Rectal smooth muscle tissue (tissue), 1 donor: ENCODE data around the gene LONRF2.
"Not testable (repeated sequence)": the region's sequence is repeated elsewhere in the genome, so short reads cannot be mapped to it uniquely, and the experiment has no call there.

Experiments
- H3K27ac ChIP-seq: one replicate; pipeline ENCODE4 v1.7.0; 2013; ENCODE audit warnings: low read depth, low read length, inconsistent platforms
- H3K27me3 ChIP-seq: one replicate; pipeline ENCODE4 v1.7.0; 2013; ENCODE audit warnings: low read length; ENCODE audit not compliant: control insufficient read depth, insufficient read depth
- H3K36me3 ChIP-seq: one replicate; pipeline ENCODE4 v1.7.0; 2013; ENCODE audit warnings: low read length; ENCODE audit not compliant: control insufficient read depth, insufficient read depth
- H3K4me1 ChIP-seq: one replicate; pipeline ENCODE4 v1.7.0; 2013; ENCODE audit warnings: low read length; ENCODE audit not compliant: control insufficient read depth, insufficient read depth
- H3K4me3 ChIP-seq: one replicate; pipeline ENCODE4 v1.7.0; 2013; ENCODE audit warnings: low read length
- H3K9ac ChIP-seq: one replicate; pipeline ENCODE4 v1.7.0; 2013; ENCODE audit warnings: low read length

Gene LONRF2

DNA sequence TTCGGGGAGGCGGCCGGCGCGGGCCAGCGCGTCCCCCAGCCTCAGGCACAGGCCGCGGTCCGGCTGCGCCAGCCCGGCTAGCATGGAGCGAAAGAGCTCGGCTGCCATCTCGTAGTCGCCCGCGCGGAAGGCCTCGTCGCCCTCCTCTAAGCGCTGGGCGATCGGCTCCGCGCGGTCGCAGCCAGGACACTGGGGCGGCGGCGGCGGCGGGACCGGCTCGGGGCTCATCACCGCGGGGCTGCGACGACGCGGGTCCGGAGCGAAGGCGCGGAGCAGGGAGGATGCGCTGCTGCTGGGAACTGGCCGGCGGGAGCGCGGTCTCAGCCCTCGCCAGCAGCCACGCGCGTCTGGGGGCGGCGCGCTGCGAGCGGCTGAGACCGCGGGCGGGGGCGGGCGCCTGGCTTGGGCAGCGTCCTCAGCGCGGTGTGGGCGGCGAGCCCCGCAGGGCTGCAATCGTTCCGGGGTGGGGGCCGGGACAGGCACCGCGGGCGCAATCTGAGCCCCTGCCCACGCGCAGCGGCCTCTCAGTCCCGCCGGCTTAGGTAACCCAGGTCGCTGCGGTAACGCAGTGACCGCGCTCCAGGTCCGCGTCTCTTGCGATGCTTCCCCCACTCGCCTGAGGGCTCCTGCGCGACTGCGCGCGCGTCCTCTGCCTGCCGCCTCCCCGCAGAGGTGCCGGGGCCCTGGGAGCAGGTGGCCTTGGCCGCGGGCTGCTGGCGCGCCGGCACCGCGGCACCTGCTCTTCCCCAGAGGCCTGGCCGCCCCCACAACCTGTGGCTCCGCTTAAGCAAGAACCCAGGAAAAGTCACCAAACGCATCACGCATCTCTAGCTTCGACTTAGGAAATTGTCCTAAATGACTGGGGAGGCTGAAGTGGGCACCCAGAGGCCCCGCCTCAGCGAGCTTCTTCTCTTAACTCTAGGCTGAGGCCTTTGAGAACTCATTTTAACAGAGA lies at the start of gene LONRF2:
Gene LONRF2 (minus strand): TSS at position 636 of the 955 bp plus-strand sequence. CDS start 408 bp downstream, at position 228.
- Histone ChIP-seq H3K9ac (no peak within 1 kb of the TSS), H3K4me3 (peak within 1 kb of the TSS; percentile 71), H3K27ac (peak within 1 kb of the TSS; percentile 81), H3K36me3 (no peaks in the 10 kb centered on the region), H3K4me1 (peaks cover 4% of the 10 kb centered on the region), H3K27me3 (peaks cover 5% of the 10 kb centered on the region)

DNA sequence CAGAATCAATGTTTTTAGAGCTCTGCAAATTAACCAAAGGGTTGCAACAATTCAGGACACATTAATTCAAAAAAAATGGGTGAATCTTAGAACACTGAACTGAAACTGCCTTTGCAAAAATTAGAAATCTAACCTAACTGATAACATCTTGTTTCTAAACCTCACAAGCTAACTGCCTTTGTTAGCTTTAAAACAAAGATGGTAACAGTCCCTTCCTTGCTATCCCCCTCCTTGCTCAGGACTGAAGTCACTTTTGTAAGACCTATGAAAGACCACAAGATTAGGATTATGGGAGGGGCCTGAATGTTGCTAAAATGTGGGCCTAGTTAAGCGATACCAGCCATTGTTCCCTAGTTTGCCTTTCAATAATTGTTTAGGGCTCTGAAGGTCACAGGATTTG lies 44.9 kb upstream of the LONRF2 start:
- no peaks in the 10 kb centered on the region for H3K27me3 ChIP-seq
- H3K4me1 ChIP-seq: peaks cover 2% of the 10 kb centered on the region
- no peak overlapping the region for H3K9ac ChIP-seq
- H3K4me3 ChIP-seq: no peak overlapping the region
- H3K27ac ChIP-seq: no peak overlapping the region
- no peaks in the 10 kb centered on the region for H3K36me3 ChIP-seq

DNA sequence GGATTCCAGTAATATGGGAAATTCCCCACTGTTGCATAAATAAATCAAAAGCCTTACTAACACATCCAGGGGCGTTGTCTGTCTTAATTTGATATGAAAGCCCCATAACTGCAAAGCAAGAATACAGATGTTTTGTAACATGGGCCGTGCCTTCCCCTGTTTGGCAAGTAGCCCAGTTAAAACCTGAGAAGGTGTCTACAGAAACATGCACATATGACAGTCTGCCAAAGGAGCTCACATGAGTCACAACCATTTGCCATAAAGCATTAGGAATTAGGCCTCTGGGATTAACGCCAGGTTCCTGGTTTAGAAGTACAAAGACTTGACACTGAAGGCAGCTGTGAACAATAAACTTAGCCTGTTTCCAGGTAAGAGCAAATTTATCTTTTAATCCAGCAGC lies 43.1 kb upstream of the LONRF2 start:
- no peak overlapping the region for H3K27ac ChIP-seq
- no peak overlapping the region for H3K4me3 ChIP-seq
- no peaks in the 10 kb centered on the region for H3K36me3 ChIP-seq
- no peaks in the 10 kb centered on the region for H3K27me3 ChIP-seq
- peaks cover 2% of the 10 kb centered on the region for H3K4me1 ChIP-seq
- no peak overlapping the region for H3K9ac ChIP-seq

GRCh38 chr2:100362269-100362668 lies 40.0 kb upstream of the LONRF2 start:
- not testable (repeated sequence) for H3K4me3 ChIP-seq, H3K27ac ChIP-seq, H3K4me1 ChIP-seq

DNA sequence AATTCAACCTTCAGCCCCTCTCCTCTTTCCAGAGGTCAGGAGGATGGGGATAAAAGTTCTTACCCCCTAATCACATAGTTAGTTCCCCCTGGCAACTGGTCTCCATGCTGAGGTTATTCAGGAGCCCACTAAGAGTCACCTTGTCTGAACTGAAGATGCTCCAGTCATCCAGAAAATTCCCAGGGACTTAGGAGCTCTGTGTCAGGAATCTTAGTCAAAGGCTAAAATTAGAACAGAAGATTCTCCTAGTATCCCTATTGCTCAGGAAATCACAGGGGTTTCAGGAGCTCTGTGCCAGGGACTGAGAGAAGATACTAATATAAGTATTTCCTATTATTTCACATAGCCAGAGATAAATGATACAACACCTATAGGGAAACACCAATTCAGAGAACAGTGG lies 37.3 kb upstream of the LONRF2 start:
- Histone ChIP-seq H3K9ac (no peak overlapping the region), H3K27ac (no peak overlapping the region), H3K27me3 (no peaks in the 10 kb centered on the region), H3K4me1 (no peaks in the 10 kb centered on the region), H3K4me3 (no peak overlapping the region), H3K36me3 (no peaks in the 10 kb centered on the region)

More at GRCh38 chr2:100362269-100362668, 40.0 kb upstream of the LONRF2 start:
- H3K27me3 ChIP-seq, H3K9ac ChIP-seq, H3K36me3 ChIP-seq: not testable (repeated sequence)

DNA sequence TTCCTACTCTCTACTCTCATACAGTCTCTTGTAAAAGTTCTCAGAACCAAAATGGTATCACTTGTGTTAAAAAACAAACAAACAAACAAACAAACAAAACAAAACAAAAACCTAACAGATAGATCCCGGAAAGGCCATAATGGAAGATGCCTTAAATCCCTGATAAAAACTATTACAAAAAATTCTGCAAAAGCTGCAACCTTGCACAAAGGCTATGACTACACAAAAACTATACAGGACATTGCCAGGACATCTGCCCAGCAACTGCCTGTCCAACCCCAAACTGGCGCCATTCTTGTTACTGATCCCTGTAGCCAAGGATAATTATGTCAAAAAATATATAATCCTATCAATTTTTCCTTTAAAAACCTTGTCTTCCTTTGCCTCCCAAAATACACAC lies 36.3 kb upstream of the LONRF2 start:
- Histone ChIP-seq H3K9ac (no peak overlapping the region), H3K27ac (no peak overlapping the region), H3K27me3 (no peaks in the 10 kb centered on the region), H3K4me1 (no peaks in the 10 kb centered on the region), H3K4me3 (no peak overlapping the region), H3K36me3 (no peaks in the 10 kb centered on the region)

DNA sequence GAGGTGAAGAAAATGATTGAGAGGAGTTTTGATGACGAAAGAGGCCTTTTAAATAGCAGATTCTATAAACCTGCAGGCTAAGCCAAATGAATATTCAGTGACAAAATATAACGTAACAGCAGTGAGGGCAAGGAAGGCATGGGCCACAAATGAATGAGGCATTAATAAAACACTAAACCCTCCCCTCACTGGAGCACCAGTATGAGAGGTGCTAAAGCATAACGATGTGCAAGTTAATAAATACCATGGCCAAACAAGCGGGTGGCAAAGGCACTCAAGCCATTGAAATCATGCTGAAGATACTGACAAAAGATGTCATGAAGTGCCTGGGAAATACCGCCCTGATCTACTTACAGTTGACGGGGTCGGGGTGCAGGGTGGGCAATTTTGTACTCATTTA lies 30.2 kb upstream of the LONRF2 start:
- H3K9ac ChIP-seq: no peak overlapping the region
- no peak overlapping the region for H3K4me3 ChIP-seq
- H3K27me3 ChIP-seq: no peaks in the 10 kb centered on the region
- no peak overlapping the region for H3K27ac ChIP-seq
- no peaks in the 10 kb centered on the region for H3K36me3 ChIP-seq
- H3K4me1 ChIP-seq: no peaks in the 10 kb centered on the region

GRCh38 chr2:100350661-100351185 lies 28.4 kb upstream of the LONRF2 start:
- Histone ChIP-seq H3K9ac (no peak overlapping the region), H3K27me3 (no peaks in the 10 kb centered on the region), H3K27ac (no peak overlapping the region), H3K4me1 (no peaks in the 10 kb centered on the region), H3K4me3 (no peak overlapping the region), H3K36me3 (no peaks in the 10 kb centered on the region)

- not testable (repeated sequence) for H3K27me3 ChIP-seq, H3K4me3 ChIP-seq, H3K36me3 ChIP-seq, H3K9ac ChIP-seq, H3K27ac ChIP-seq, H3K4me1 ChIP-seq
Measured at GRCh38 chr2:100345144-100345543, 22.8 kb upstream of the LONRF2 start.

GRCh38 chr2:100344433-100344832 lies 22.1 kb upstream of the LONRF2 start:
- no peaks in the 10 kb centered on the region for H3K4me1 ChIP-seq
- H3K9ac ChIP-seq: no peak overlapping the region
- H3K36me3 ChIP-seq: no peaks in the 10 kb centered on the region
- no peak overlapping the region for H3K4me3 ChIP-seq
- H3K27ac ChIP-seq: no peak overlapping the region
- H3K27me3 ChIP-seq: no peaks in the 10 kb centered on the region

GRCh38 chr2:100342466-100342865 lies 20.2 kb upstream of the LONRF2 start:
- not testable (repeated sequence) for H3K27me3 ChIP-seq, H3K4me3 ChIP-seq, H3K27ac ChIP-seq, H3K9ac ChIP-seq, H3K36me3 ChIP-seq, H3K4me1 ChIP-seq

DNA sequence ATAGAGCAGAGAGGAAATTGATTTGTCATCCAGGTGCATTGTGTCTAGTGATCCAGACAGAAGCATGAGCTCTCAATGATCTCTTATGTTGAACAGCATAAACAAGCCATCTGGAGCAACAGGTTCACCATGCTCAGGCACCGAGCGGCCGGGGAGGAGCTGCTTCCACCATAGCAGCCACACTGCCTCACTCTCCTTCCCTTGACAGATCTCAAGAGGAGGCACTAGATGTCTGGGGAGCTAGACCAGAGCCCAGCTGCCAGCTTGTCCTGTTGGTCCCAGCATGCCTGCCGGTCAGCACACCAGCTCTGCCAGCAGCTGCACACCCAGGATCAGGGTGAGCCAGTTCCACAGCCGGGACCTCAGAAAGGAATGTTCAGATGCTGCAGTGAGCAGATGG lies 17.5 kb upstream of the LONRF2 start:
- H3K36me3 ChIP-seq: no peaks in the 10 kb centered on the region
- H3K9ac ChIP-seq: no peak overlapping the region

GRCh38 chr2:100334929-100335328 lies 12.6 kb upstream of the LONRF2 start:
- Histone ChIP-seq H3K27me3 (no peaks in the 10 kb centered on the region), H3K4me3 (no peak overlapping the region), H3K9ac (no peak overlapping the region), H3K27ac (no peak overlapping the region), H3K36me3 (no peaks in the 10 kb centered on the region), H3K4me1 (no peaks in the 10 kb centered on the region)

More for the DNA sequence above, 17.5 kb upstream of the LONRF2 start:
- no peaks in the 10 kb centered on the region for H3K4me1 ChIP-seq
- no peaks in the 10 kb centered on the region for H3K27me3 ChIP-seq
- no peak overlapping the region for H3K27ac ChIP-seq
- no peak overlapping the region for H3K4me3 ChIP-seq
